SU-DHL-6 (cell line): Measurements from ENCODE around the gene GNG11.

Source experiments
- CTCF ChIP-seq: fragments of 200-600 bp; sonication (generic); IDR thresholded peaks from one replicate; pipeline ENCODE4 v1.5.1; 2017; ENCODE audit warnings: antibody characterized with exemption, mild to moderate bottlenecking, low read length, moderate library complexity; ENCODE audit not compliant: insufficient read depth, poor library complexity, severe bottlenecking
- EZH2phosphoT487 ChIP-seq: fragments of 200-600 bp; sonication (generic), shearing (Covaris generic); conservative IDR thresholded peaks from 2 replicates; pipeline ENCODE4 v1.6.1; 2018; ENCODE audit warnings: mild to moderate bottlenecking, antibody characterized with exemption, low read length, moderate library complexity, mixed read lengths

- TF ChIP-seq CTCF, result no peak
- TF ChIP-seq EZH2phosphoT487, result no peak
Measured at GRCh38 chr7:93913197-93913596, 8.3 kb upstream of the GNG11 start.
